ENCODE results near the gene DPP6.

Gene DPP6

GRCh38 chr7:154412105-154412504 lies 359.9 kb downstream of the DPP6 start:
- DNase-seq (ENCODE audit: low read depth in 2 of 2): no peak

GRCh38 chr7:154415709-154416399 lies 363.7 kb downstream of the DPP6 start:
- no peak for DNase-seq (ENCODE audit: low read depth in 2 of 2)

- DNase-seq (ENCODE audit: low read depth in 2 of 2): no peak
Observed at GRCh38 chr7:154416714-154417113, 364.5 kb downstream of the DPP6 start.

GRCh38 chr7:154419344-154419743 lies 367.1 kb downstream of the DPP6 start:
- no peak for DNase-seq (ENCODE audit: low read depth in 2 of 2)

GRCh38 chr7:154423231-154423630 lies 371.0 kb downstream of the DPP6 start:
- no peak for DNase-seq (ENCODE audit: low read depth in 2 of 2)

GRCh38 chr7:154424350-154424749 lies 372.2 kb downstream of the DPP6 start:
- no peak for DNase-seq (ENCODE audit: low read depth in 2 of 2)

GRCh38 chr7:154425271-154425670 lies 373.1 kb downstream of the DPP6 start:
- no peak for DNase-seq (ENCODE audit: low read depth in 2 of 2)

- no peak for DNase-seq (ENCODE audit: low read depth in 2 of 2)
Observed at GRCh38 chr7:154426778-154427177, 374.6 kb downstream of the DPP6 start.

GRCh38 chr7:154427533-154427932 lies 375.3 kb downstream of the DPP6 start:
- DNase-seq (ENCODE audit: low read depth in 2 of 2): no peak

GRCh38 chr7:154429666-154430404 lies 377.6 kb downstream of the DPP6 start:
- DNase-seq (ENCODE audit: low read depth in 2 of 2): no peak

- no peak for DNase-seq (ENCODE audit: low read depth in 2 of 2)
Observed at GRCh38 chr7:154430640-154431039, 378.4 kb downstream of the DPP6 start.

- DNase-seq (ENCODE audit: low read depth in 2 of 2): no peak
Observed at GRCh38 chr7:154431045-154431444, 378.8 kb downstream of the DPP6 start.

- no peak for DNase-seq (ENCODE audit: low read depth in 2 of 2)
Observed at GRCh38 chr7:154433632-154434598, 381.7 kb downstream of the DPP6 start.

- DNase-seq (ENCODE audit: low read depth in 2 of 2): no peak
Observed at GRCh38 chr7:154436560-154436959, 384.4 kb downstream of the DPP6 start.

GRCh38 chr7:154437234-154437633 lies 385.0 kb downstream of the DPP6 start:
- no peak for DNase-seq (ENCODE audit: low read depth in 2 of 2)

- DNase-seq (ENCODE audit: low read depth in 2 of 2): no peak
Observed at GRCh38 chr7:154438571-154439367, 386.6 kb downstream of the DPP6 start.

- no peak for DNase-seq (ENCODE audit: low read depth in 2 of 2)
Observed at GRCh38 chr7:154440058-154440457, 387.9 kb downstream of the DPP6 start.

- DNase-seq (ENCODE audit: low read depth in 2 of 2): no peak
Observed at GRCh38 chr7:154440651-154441050, 388.5 kb downstream of the DPP6 start.

GRCh38 chr7:154441811-154442210 lies 389.6 kb downstream of the DPP6 start:
- no peak for DNase-seq (ENCODE audit: low read depth in 2 of 2)

GRCh38 chr7:154442939-154443338 lies 390.7 kb downstream of the DPP6 start:
- no peak for DNase-seq (ENCODE audit: low read depth in 2 of 2)

GRCh38 chr7:154450451-154450850 lies 398.3 kb downstream of the DPP6 start:
- no peak for DNase-seq (ENCODE audit: low read depth in 2 of 2)
